ENCODE results near the gene MEGF11.

MEGF11 gene

DNA sequence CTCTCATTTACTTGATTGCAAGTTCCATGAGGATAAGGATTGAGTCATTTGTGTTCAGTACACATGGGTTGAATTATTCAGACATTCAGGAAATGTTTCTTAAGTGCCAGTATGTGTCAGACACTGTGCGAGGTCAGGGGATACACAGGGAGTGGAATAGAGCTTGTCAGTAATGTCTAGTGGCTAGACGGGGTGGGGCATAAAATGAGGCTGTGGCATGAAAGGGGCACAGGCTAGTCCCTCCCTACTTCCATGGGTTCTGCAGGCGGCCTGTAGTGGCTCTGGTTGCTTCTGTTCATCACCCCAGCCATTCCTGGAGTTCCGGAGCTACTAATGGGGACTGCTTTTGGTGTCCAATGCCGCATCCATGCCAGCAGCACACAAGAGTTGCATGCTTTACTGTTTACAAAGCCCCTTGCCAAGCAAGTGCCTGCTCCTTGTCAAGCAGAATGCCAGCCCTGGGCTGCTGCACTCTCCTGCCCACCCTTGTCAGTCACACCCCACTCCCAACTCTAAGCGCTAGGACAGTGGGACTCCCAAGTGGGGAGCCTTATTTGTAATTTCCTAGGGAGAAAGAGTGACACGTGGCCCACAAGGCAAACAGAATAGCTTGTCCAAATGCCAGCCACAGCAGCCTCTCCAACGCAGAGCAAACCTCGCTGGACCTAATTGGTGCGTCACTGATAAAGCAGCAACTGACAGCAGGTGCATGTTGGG lies 313.5 kb downstream of the MEGF11 start:
- no peak overlapping the region for H3K27ac ChIP-seq (ENCODE audit: low read depth, low read length)
- no peaks in the 10 kb centered on the region for H3K27me3 ChIP-seq (ENCODE audit: low read length)
- no peaks in the 10 kb centered on the region for H3K79me2 ChIP-seq (ENCODE audit: insufficient read depth, low read length)
- no peak for TF ChIP-seq EZH2phosphoT487 (conservative IDR thresholded peaks at IDR 0.05; ENCODE audit: low read length)
- TF ChIP-seq, protein P1, sequence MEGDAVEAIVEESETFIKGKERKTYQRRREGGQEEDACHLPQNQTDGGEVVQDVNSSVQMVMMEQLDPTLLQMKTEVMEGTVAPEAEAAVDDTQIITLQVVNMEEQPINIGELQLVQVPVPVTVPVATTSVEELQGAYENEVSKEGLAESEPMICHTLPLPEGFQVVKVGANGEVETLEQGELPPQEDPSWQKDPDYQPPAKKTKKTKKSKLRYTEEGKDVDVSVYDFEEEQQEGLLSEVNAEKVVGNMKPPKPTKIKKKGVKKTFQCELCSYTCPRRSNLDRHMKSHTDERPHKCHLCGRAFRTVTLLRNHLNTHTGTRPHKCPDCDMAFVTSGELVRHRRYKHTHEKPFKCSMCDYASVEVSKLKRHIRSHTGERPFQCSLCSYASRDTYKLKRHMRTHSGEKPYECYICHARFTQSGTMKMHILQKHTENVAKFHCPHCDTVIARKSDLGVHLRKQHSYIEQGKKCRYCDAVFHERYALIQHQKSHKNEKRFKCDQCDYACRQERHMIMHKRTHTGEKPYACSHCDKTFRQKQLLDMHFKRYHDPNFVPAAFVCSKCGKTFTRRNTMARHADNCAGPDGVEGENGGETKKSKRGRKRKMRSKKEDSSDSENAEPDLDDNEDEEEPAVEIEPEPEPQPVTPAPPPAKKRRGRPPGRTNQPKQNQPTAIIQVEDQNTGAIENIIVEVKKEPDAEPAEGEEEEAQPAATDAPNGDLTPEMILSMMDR (IDR thresholded peaks at IDR 0.05; ENCODE audit: insufficient read depth, low read length, poor library complexity, severe bottlenecking): no peak
- no peak overlapping the region for H3K9ac ChIP-seq (ENCODE audit: low read length)
- H3K9me2 ChIP-seq (replicated peaks; ENCODE audit: insufficient read depth, low read length): no peaks in the 10 kb centered on the region
- H3F3A ChIP-seq (ENCODE audit: insufficient read depth): no peaks in the 10 kb centered on the region
- no peak overlapping the region for H3K4me3 ChIP-seq (ENCODE audit: insufficient read depth, low read length, poor library complexity, severe bottlenecking)
- H3K9me3 ChIP-seq (ENCODE audit: insufficient read depth, low read length): no peaks in the 10 kb centered on the region
- H2AFZ ChIP-seq (ENCODE audit: low read depth, low read length, severe bottlenecking): no peak overlapping the region
- no peak overlapping the region for H3K4me2 ChIP-seq (ENCODE audit: low read depth, low read length, poor library complexity, severe bottlenecking)
- no peaks in the 10 kb centered on the region for H3K36me3 ChIP-seq (ENCODE audit: low read length)
- no peaks in the 10 kb centered on the region for H4K20me1 ChIP-seq (ENCODE audit: low read depth, low read length)

DNA sequence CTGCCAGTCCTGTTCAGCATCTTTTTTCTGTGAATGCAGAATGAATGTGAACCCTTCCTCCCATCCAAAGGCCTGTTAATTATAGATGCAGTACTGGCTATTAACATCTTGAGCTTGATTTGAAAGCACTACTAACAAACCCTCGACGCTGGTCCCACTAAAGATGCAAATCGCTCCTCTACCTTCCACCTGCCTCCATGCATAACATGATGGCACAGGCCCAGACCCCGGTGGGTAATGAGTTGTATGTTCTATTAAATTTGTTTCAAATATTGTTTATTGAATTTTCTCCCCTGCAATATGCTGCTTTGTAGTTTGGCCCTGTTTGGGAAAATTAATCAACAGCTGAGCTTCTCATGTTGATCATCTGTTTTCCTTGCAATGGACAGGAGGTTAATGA lies 314.9 kb downstream of the MEGF11 start:
- H2AFZ ChIP-seq (ENCODE audit: low read depth, low read length, severe bottlenecking): no peak overlapping the region
- no peaks in the 10 kb centered on the region for H3K36me3 ChIP-seq (ENCODE audit: low read length)
- TF ChIP-seq, protein P1 (IDR thresholded peaks at IDR 0.05; ENCODE audit: insufficient read depth, low read length, poor library complexity, severe bottlenecking): no peak
- TF ChIP-seq EZH2phosphoT487 (conservative IDR thresholded peaks at IDR 0.05; ENCODE audit: low read length): no peak
- H3F3A ChIP-seq (ENCODE audit: insufficient read depth): no peaks in the 10 kb centered on the region
- H3K4me2 ChIP-seq (ENCODE audit: low read depth, low read length, poor library complexity, severe bottlenecking): no peak overlapping the region
- no peaks in the 10 kb centered on the region for H3K27me3 ChIP-seq (ENCODE audit: low read length)
- H3K9me3 ChIP-seq (ENCODE audit: insufficient read depth, low read length): no peaks in the 10 kb centered on the region
- H3K9ac ChIP-seq (ENCODE audit: low read length): no peak overlapping the region
- H4K20me1 ChIP-seq (ENCODE audit: low read depth, low read length): no peaks in the 10 kb centered on the region
- no peaks in the 10 kb centered on the region for H3K79me2 ChIP-seq (ENCODE audit: insufficient read depth, low read length)
- H3K4me3 ChIP-seq (ENCODE audit: insufficient read depth, low read length, poor library complexity, severe bottlenecking): no peak overlapping the region
- H3K9me2 ChIP-seq (replicated peaks; ENCODE audit: insufficient read depth, low read length): no peaks in the 10 kb centered on the region
- H3K27ac ChIP-seq (ENCODE audit: low read depth, low read length): no peak overlapping the region

DNA sequence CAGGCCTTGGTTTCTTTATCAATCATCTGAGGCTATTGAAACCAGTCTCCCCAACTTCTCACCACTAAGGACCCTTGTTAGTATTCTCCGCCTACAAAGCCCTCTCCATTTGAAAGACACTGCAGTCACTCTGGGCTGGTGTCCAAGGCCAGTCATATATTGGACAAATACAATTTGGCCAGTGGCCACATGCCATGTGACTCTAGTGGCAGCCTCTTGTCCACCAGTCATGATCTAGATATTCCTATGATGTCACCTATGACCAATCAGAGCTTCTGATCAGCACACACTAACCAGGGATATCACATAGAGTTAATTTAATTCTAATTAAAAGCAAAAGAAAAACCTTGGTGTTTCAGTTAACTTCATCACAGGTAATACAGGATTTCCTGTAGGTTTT lies 316.1 kb downstream of the MEGF11 start:
- H3K9me3 ChIP-seq (ENCODE audit: insufficient read depth, low read length): no peaks in the 10 kb centered on the region
- no peaks in the 10 kb centered on the region for H3K79me2 ChIP-seq (ENCODE audit: insufficient read depth, low read length)
- H3K9ac ChIP-seq (ENCODE audit: low read length): no peak overlapping the region
- no peaks in the 10 kb centered on the region for H3K9me2 ChIP-seq (replicated peaks; ENCODE audit: insufficient read depth, low read length)
- H3K36me3 ChIP-seq (ENCODE audit: low read length): no peaks in the 10 kb centered on the region
- no peak overlapping the region for H2AFZ ChIP-seq (ENCODE audit: low read depth, low read length, severe bottlenecking)
- TF ChIP-seq, protein P1 (IDR thresholded peaks at IDR 0.05; ENCODE audit: insufficient read depth, low read length, poor library complexity, severe bottlenecking): no peak
- TF ChIP-seq EZH2phosphoT487 (conservative IDR thresholded peaks at IDR 0.05; ENCODE audit: low read length): no peak
- H3K27ac ChIP-seq (ENCODE audit: low read depth, low read length): no peak overlapping the region
- H4K20me1 ChIP-seq (ENCODE audit: low read depth, low read length): no peaks in the 10 kb centered on the region
- no peak overlapping the region for H3K4me2 ChIP-seq (ENCODE audit: low read depth, low read length, poor library complexity, severe bottlenecking)
- no peak overlapping the region for H3K4me3 ChIP-seq (ENCODE audit: insufficient read depth, low read length, poor library complexity, severe bottlenecking)
- no peaks in the 10 kb centered on the region for H3F3A ChIP-seq (ENCODE audit: insufficient read depth)
- H3K27me3 ChIP-seq (ENCODE audit: low read length): no peaks in the 10 kb centered on the region
